BLaER1 (cell line): ENCODE results near the gene MYL7.

Experiments
- H3K27ac ChIP-seq: shearing (Covaris generic); formaldehyde crosslinking; 2 replicates; pipeline ENCODE4 v1.8.1; 2022
- H3K27me3 ChIP-seq: shearing (Covaris generic); formaldehyde crosslinking; 2 replicates; pipeline ENCODE4 v1.8.1; 2022
- H3K36me3 ChIP-seq: shearing (Covaris generic); formaldehyde crosslinking; 2 replicates; pipeline ENCODE4 v1.8.1; 2022
- H3K4me1 ChIP-seq: shearing (Covaris generic); formaldehyde crosslinking; 2 replicates; pipeline ENCODE4 v1.8.1; 2022
- H3K4me2 ChIP-seq: shearing (Covaris generic); formaldehyde crosslinking; 2 replicates; pipeline ENCODE4 v1.8.1; 2022
- H3K4me3 ChIP-seq: shearing (Covaris generic); formaldehyde crosslinking; 2 replicates; pipeline ENCODE4 v1.8.1; 2022
- H3K9ac ChIP-seq: shearing (Covaris generic); formaldehyde crosslinking; 2 replicates; pipeline ENCODE4 v1.8.1; 2022
- H3K9me3 ChIP-seq: shearing (Covaris generic); formaldehyde crosslinking; 2 replicates; pipeline ENCODE4 v1.8.1; 2022
- H4K20me1 ChIP-seq: shearing (Covaris generic); formaldehyde crosslinking; 2 replicates; pipeline ENCODE4 v1.8.1; 2022
- Cebpa-rat ChIP-seq: shearing (Covaris generic); IDR thresholded peaks from 2 replicates; pipeline ENCODE4 v1.8.1; 2022

MYL7 gene

GRCh38 chr7:44112997-44113763 is 28.0 kb downstream of the MYL7 start:
- peaks cover 99% of the 10 kb centered on the region for H4K20me1 ChIP-seq
- TF ChIP-seq Cebpa-rat, result no peak
- no peaks in the 10 kb centered on the region for H3K27me3 ChIP-seq
- no peak overlapping the region for H3K4me3 ChIP-seq
- H3K4me2 ChIP-seq, result no peak overlapping the region
- H3K27ac ChIP-seq, result no peak overlapping the region
- H3K36me3 ChIP-seq, result peaks cover 99% of the 10 kb centered on the region
- no peaks in the 10 kb centered on the region for H3K9me3 ChIP-seq
- H3K4me1 ChIP-seq, result peaks cover 7% of the 10 kb centered on the region; the same call in 1 of the 2 replicates
- no peak overlapping the region for H3K9ac ChIP-seq

GRCh38 chr7:44112231-44112996 is 28.7 kb downstream of the MYL7 start:
- peaks cover 15% of the 10 kb centered on the region for H3K4me1 ChIP-seq
- H3K27me3 ChIP-seq, result no peaks in the 10 kb centered on the region
- peaks cover 99% of the 10 kb centered on the region for H3K36me3 ChIP-seq
- no peak overlapping the region for H3K9ac ChIP-seq
- H3K4me2 ChIP-seq, result no peak overlapping the region
- no peak overlapping the region for H3K4me3 ChIP-seq
- H4K20me1 ChIP-seq, result peaks cover 99% of the 10 kb centered on the region
- no peak for TF ChIP-seq Cebpa-rat
- no peaks in the 10 kb centered on the region for H3K9me3 ChIP-seq
- no peak overlapping the region for H3K27ac ChIP-seq

GRCh38 chr7:44111761-44112160 is 29.4 kb downstream of the MYL7 start:
- H3K27ac ChIP-seq, result no peak overlapping the region
- no peak overlapping the region for H3K4me3 ChIP-seq
- H3K27me3 ChIP-seq, result no peaks in the 10 kb centered on the region
- no peak overlapping the region for H3K4me2 ChIP-seq
- peaks cover 99% of the 10 kb centered on the region for H4K20me1 ChIP-seq
- no peaks in the 10 kb centered on the region for H3K9me3 ChIP-seq
- peaks cover 99% of the 10 kb centered on the region for H3K36me3 ChIP-seq
- H3K4me1 ChIP-seq, result peaks cover 21% of the 10 kb centered on the region
- TF ChIP-seq Cebpa-rat, result no peak
- no peak overlapping the region for H3K9ac ChIP-seq

GRCh38 chr7:44110719-44111635 is 30.2 kb downstream of the MYL7 start:
- Histone ChIP-seq H3K9me3 (no peaks in the 10 kb centered on the region), H3K27me3 (no peaks in the 10 kb centered on the region), H3K9ac (no peak overlapping the region), H3K4me2 (no peak overlapping the region), H3K27ac (no peak overlapping the region), H3K36me3 (peaks cover 99% of the 10 kb centered on the region), H3K4me3 (no peak overlapping the region), H4K20me1 (peaks cover 99% of the 10 kb centered on the region), H3K4me1 (peaks cover 29% of the 10 kb centered on the region)
- TF ChIP-seq Cebpa-rat, result no peak

- Histone ChIP-seq H3K27ac (no peak overlapping the region), H4K20me1 (peaks cover 99% of the 10 kb centered on the region), H3K4me2 (no peak overlapping the region), H3K27me3 (no peaks in the 10 kb centered on the region), H3K4me3 (no peak overlapping the region), H3K36me3 (peaks cover 96% of the 10 kb centered on the region), H3K9ac (no peak overlapping the region), H3K4me1 (peaks cover 38% of the 10 kb centered on the region), H3K9me3 (no peaks in the 10 kb centered on the region)
- TF ChIP-seq Cebpa-rat, result no peak
Measured at GRCh38 chr7:44109991-44110390, 31.1 kb downstream of the MYL7 start.

GRCh38 chr7:44108768-44109750 is 32.1 kb downstream of the MYL7 start:
- no peaks in the 10 kb centered on the region for H3K27me3 ChIP-seq
- H3K9ac ChIP-seq, result no peak overlapping the region; the same call in 1 of the 2 replicates
- H3K9me3 ChIP-seq, result no peaks in the 10 kb centered on the region
- H3K4me2 ChIP-seq, result peak overlapping the region; percentile 98; the same call in 1 of the 2 replicates
- no peak overlapping the region; the same call in 1 of the 2 replicates for H3K4me3 ChIP-seq
- no peak for TF ChIP-seq Cebpa-rat
- peak overlapping the region; percentile 90; the same call in 1 of the 2 replicates for H3K27ac ChIP-seq
- peaks cover 87% of the 10 kb centered on the region for H3K36me3 ChIP-seq
- peaks cover 38% of the 10 kb centered on the region for H3K4me1 ChIP-seq
- peaks cover 93% of the 10 kb centered on the region for H4K20me1 ChIP-seq

GRCh38 chr7:44107961-44108767 is 33.0 kb downstream of the MYL7 start:
- Histone ChIP-seq H3K27me3 (no peaks in the 10 kb centered on the region), H3K36me3 (peaks cover 79% of the 10 kb centered on the region), H3K27ac (peak overlapping the region; percentile 90), H4K20me1 (peaks cover 86% of the 10 kb centered on the region), H3K9ac (peak overlapping the region; percentile 89), H3K4me3 (peak overlapping the region; percentile 81; the same call in 1 of the 2 replicates), H3K4me1 (peaks cover 45% of the 10 kb centered on the region), H3K4me2 (peak overlapping the region; percentile 98; the same call in 1 of the 2 replicates), H3K9me3 (no peaks in the 10 kb centered on the region)
- TF ChIP-seq Cebpa-rat, result no peak
